Kidney (tissue), 14 donors: ENCODE measurements around the gene KIAA1549. TPM values are rescaled to one million over a fixed set of nuclear protein-coding genes. Genes with fewer than 3 reads are reported as not detected.

ENCODE experiments used
- DNase-seq, 5 donors: peaks; one replicate each; pipeline ENCODE4 v3.0.0-alpha.2; 2013 to 2020
- FAIRE-seq: peaks from 2 replicates; lab custom pipeline; 2012; peaks lifted over from hg19 to GRCh38; lab: Jason Lieb, UNC
- H3K27ac ChIP-seq, 2 donors: one replicate each; pipeline ENCODE4 v1.7.0; 2013; ENCODE audit warnings: low read depth in 2 of 2, low read length in 2 of 2, inconsistent platforms in 1 of 2
- H3K27me3 ChIP-seq: one replicate; pipeline ENCODE4 v1.7.1; 2013; ENCODE audit warnings: low read length, inconsistent platforms; ENCODE audit not compliant: control insufficient read depth, insufficient read depth
- H3K36me3 ChIP-seq, 3 donors: one replicate each; pipeline versions ENCODE4 v1.7.0 to v1.7.1; 2013; ENCODE audit warnings: low read length in 3 of 3, control low read depth in 1 of 3, inconsistent platforms in 1 of 3; ENCODE audit not compliant: insufficient read depth in 3 of 3, control insufficient read depth in 2 of 3
- H3K4me1 ChIP-seq, 3 donors: one replicate each; pipeline versions ENCODE4 v1.7.0 to v1.7.1; 2013; ENCODE audit warnings: low read length in 3 of 3, inconsistent platforms in 1 of 3, low read depth in 1 of 3; ENCODE audit not compliant: control insufficient read depth in 2 of 3, insufficient read depth in 2 of 3
- H3K4me3 ChIP-seq, 3 donors: one replicate each; pipeline versions ENCODE4 v1.7.0 to v1.8.1; 2013; ENCODE audit warnings: low read length in 3 of 3, control low read depth in 1 of 3, inconsistent platforms in 1 of 3
- H3K9ac ChIP-seq, 3 donors: one replicate each; pipeline versions ENCODE4 v1.7.0 to v1.7.1; 2013; ENCODE audit warnings: low read length in 3 of 3, control low read depth in 1 of 3, inconsistent platforms in 1 of 3
- H3K9me3 ChIP-seq, 3 donors: one replicate each; pipeline versions ENCODE4 v1.7.0 to v1.7.1; 2013; ENCODE audit warnings: low read length in 3 of 3, control low read depth in 1 of 3, inconsistent platforms in 1 of 3; ENCODE audit not compliant: control insufficient read depth in 2 of 3, insufficient read depth in 1 of 3
- intact Hi-C: fragments of 100-400 bp; cut with DNase I; formaldehyde crosslinking; loops from one replicate; pipeline ENCODE4 v1.11.1; 2022
- polyA plus RNA-seq: library from polyadenylated mRNA; stranded (reverse); fragments of 350-450 nt; fragmentation: Illumina TruSeq; extraction: RNeasy Lipid Tissue Mini Kit (QIAGEN cat#74804); gene quantifications from one replicate; pipeline ENCODE4 v1.2.3, GENCODE V29; 2014; ENCODE audit warnings: low read depth, low replicate concordance; ENCODE audit not compliant: insufficient read depth
- total RNA-seq: library from RNA; stranded (reverse); fragmentation: NEBNext Ultra II Directional; extraction: Animal tissue kit (Norgen Biotek cat#: 25700); gene quantifications from one replicate; pipeline ENCODE4 v1.2.1, GENCODE V29; 2021
- TF ChIP-seq, protein P1 (sequence below): IDR thresholded peaks from 3 replicates; pipeline ENCODE4 v1.5.1; 2012; ENCODE audit warnings: mild to moderate bottlenecking, moderate library complexity, borderline replicate concordance; ENCODE audit not compliant: insufficient read depth; ENCODE audit errors: extremely low read depth
- donor health status: control.
- donor health status: control.
- donor health status: control.
- donor health status: control.
- donor health status: control.
- donor health status: DM: yes; HTN: yes; CAD: no.
- donor health status: Normal renal cell carcinoma (clear cell type).

Gene KIAA1549
- total and polyA plus RNA-seq, 2 donors from 2014 or later = 1.8 to 10.1 TPM

DNA sequence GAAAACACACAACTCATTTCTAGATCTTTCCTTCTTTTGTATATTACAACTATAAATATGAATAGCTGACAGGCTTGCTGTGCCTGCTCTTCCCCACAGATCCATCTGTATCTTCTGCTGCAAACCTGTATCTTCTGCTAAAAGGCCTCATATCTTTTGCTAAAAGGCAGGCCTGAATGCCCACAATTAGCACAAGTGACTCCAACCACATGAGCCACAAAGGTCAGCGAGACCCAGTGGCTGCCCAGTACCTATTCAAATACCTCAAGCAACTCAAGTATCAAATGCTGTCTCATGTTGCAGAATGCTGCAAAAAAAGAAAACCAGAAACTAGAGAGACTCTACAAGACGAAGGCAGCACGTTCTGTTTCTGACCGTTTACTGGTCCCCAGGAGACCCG is 128.7 kb downstream of the KIAA1549 start:
- no peak overlapping the region for H3K4me3 ChIP-seq
- no peak overlapping the region for H3K27ac ChIP-seq
- intact Hi-C loops = no loop called here
- FAIRE-seq = no peak
- H3K9me3 ChIP-seq = no peaks in the 10 kb centered on the region
- H3K36me3 ChIP-seq = peaks cover 8 to 10% (median 8%) of the 10 kb centered on the region in 3 donors
- H3K9ac ChIP-seq = no peak overlapping the region
- no peaks in the 10 kb centered on the region for H3K27me3 ChIP-seq
- no peaks in the 10 kb centered on the region for H3K4me1 ChIP-seq
- DNase-seq = peak in 2 of 5 donors; percentile 11 to 29
- TF ChIP-seq, protein P1, sequence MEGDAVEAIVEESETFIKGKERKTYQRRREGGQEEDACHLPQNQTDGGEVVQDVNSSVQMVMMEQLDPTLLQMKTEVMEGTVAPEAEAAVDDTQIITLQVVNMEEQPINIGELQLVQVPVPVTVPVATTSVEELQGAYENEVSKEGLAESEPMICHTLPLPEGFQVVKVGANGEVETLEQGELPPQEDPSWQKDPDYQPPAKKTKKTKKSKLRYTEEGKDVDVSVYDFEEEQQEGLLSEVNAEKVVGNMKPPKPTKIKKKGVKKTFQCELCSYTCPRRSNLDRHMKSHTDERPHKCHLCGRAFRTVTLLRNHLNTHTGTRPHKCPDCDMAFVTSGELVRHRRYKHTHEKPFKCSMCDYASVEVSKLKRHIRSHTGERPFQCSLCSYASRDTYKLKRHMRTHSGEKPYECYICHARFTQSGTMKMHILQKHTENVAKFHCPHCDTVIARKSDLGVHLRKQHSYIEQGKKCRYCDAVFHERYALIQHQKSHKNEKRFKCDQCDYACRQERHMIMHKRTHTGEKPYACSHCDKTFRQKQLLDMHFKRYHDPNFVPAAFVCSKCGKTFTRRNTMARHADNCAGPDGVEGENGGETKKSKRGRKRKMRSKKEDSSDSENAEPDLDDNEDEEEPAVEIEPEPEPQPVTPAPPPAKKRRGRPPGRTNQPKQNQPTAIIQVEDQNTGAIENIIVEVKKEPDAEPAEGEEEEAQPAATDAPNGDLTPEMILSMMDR = no peak

DNA sequence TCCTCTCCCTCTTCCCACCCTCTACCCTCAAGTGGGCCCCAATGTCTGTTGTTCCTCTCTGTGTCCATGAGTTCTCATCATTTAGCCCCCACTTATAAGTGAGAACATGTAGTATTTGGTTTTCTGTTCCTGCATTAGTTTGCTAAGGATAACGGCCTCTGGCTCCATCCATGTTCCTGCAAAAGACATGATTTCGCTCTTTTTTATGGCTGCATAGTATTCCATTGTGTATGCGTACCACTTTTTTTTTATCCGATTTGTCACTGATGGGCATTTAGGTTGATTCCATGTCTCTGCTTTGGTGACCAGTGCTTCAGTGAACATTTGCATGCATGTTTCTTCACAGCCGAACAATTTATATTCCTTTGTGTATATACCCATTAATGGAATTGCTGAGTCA is 131.5 kb downstream of the KIAA1549 start:
- Histone ChIP-seq H3K27ac (no peak overlapping the region), H3K9me3 (no peaks in the 10 kb centered on the region), H3K36me3 (peaks cover 8% of the 10 kb centered on the region in 3 donors), H3K4me1 (no peaks in the 10 kb centered on the region), H3K9ac (no peak overlapping the region), H3K27me3 (no peaks in the 10 kb centered on the region), H3K4me3 (no peak overlapping the region)
- FAIRE-seq = no peak
- TF ChIP-seq, protein P1 = no peak
- no peak for DNase-seq
- intact Hi-C loops = no loop called here

DNA sequence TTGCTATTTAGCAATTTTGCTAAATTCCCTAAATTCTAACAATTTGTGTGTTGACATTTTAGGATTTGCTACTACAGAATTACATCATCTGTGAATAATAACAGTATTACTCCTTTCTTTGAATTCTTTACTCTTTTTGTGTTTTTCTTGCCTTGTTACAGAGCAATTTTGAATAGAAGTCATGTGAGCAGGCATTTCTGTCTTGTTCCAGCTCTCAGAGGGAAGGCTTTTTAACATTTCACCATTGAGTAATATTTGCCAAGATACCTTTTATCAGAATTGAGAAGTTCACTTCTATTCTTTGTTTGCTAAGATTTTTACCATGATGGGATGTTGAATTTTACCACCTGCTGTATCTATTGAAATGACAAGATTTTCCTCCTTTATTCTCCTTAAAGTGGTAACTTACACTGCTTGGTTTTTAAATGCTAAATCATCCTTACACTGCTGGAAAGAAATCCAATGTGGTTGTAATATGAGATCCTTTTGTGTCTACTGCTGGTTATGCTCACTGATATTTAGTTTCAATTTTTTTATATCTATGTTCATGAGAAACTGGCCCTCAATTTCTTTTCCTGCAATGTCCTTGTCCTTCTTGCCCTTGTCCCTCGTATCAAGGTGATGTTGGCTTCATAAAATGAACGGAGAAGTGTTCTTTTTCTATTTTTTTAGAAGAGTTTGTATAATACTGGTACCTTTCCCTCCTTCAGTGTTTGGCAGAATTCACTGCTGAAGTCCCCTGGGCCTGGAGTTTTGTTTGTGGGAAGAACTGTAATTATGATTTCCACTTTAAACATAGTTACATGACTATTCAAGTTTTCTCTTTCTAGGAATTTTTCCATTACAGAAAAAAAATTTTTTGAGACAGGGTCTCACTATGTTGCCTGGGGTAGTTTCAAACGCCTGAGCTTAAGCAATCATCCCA is 132.9 kb downstream of the KIAA1549 start:
- Histone ChIP-seq H3K4me3 (no peak overlapping the region), H3K9me3 (no peaks in the 10 kb centered on the region), H3K27me3 (no peaks in the 10 kb centered on the region), H3K4me1 (no peaks in the 10 kb centered on the region), H3K9ac (no peak overlapping the region), H3K36me3 (peaks cover 8 to 11% (median 8%) of the 10 kb centered on the region in 3 donors), H3K27ac (no peak overlapping the region)
- TF ChIP-seq, protein P1 = no peak
- DNase-seq (no peak), FAIRE-seq (no peak)
- intact Hi-C loops = no loop called here
